HepG2 (cell line): ENCODE results near the gene RAB40C. TPM values are rescaled to one million over a fixed set of nuclear protein-coding genes. Genes with fewer than 3 reads are reported as not detected.

Experiments used
- ETV5 ChIP-seq: IDR thresholded peaks from 2 replicates; pipeline ENCODE4 v1.6.1; 2018; ENCODE audit warnings: missing biosample characterization, missing genetic modification reagents, inconsistent platforms, borderline replicate concordance
- HHEX ChIP-seq: IDR thresholded peaks from 2 replicates; pipeline ENCODE4 v1.6.1; 2016; ENCODE audit warnings: control low read depth
- HOXD1 ChIP-seq: sonication (generic); formaldehyde crosslinking; IDR thresholded peaks from 2 replicates; pipeline ENCODE4 v1.5.0; 2020; ENCODE audit warnings: missing genetic modification reagents
- JDP2 ChIP-seq: sonication (generic); formaldehyde crosslinking; IDR thresholded peaks from 2 replicates; pipeline ENCODE4 v1.8.1; 2022; ENCODE audit warnings: missing genetic modification reagents, borderline replicate concordance
- LRRFIP1 ChIP-seq: sonication (generic); formaldehyde crosslinking; conservative IDR thresholded peaks from 2 replicates; pipeline ENCODE4 v1.4.0; 2020; ENCODE audit warnings: missing genetic modification reagents
- RFXAP ChIP-seq: sonication (generic); formaldehyde crosslinking; IDR thresholded peaks from 2 replicates; pipeline ENCODE4 v1.4.0; 2020; ENCODE audit warnings: missing genetic modification reagents, borderline replicate concordance
- ZFY ChIP-seq: sonication (generic); formaldehyde crosslinking; IDR thresholded peaks from 2 replicates; pipeline ENCODE4 v1.4.0; 2020; ENCODE audit warnings: missing genetic modification reagents
- ZMAT3 ChIP-seq: sonication (generic); formaldehyde crosslinking; conservative IDR thresholded peaks from 2 replicates; pipeline ENCODE4 v1.7.0; 2021; ENCODE audit warnings: missing genetic modification reagents
- ZNF142 ChIP-seq: sonication (generic); formaldehyde crosslinking; IDR thresholded peaks from 2 replicates; pipeline ENCODE4 v1.4.0; 2020; ENCODE audit warnings: missing genetic modification reagents
- ZNF333 ChIP-seq: sonication (generic); formaldehyde crosslinking; IDR thresholded peaks from 2 replicates; pipeline ENCODE4 v1.4.0; 2020; ENCODE audit warnings: mild to moderate bottlenecking, missing genetic modification reagents, borderline replicate concordance
- ZNF746 ChIP-seq: sonication (generic); formaldehyde crosslinking; IDR thresholded peaks from 2 replicates; pipeline ENCODE4 v1.8.0; 2022; ENCODE audit warnings: mild to moderate bottlenecking, missing genetic modification reagents
- polyA plus RNA-seq, 8 experiments: library from polyadenylated mRNA; depleted of rRNA in 3 of 8; stranded (reverse) in 7 of 8; unstranded in 1 of 8; fragments of >200 nt; fragmentation: Illumina TruSeq in 4 of 8; extraction: Trizol in 4 of 8; gene quantifications; 2 replicates each; pipeline versions ENCODE4 v1.2.1 to v1.2.3, GENCODE V29; 2011 to 2016; ENCODE audit warnings: low read depth in 4 of 8, missing spikeins in 1 of 8, mixed read lengths in 1 of 8; ENCODE audit not compliant: insufficient read depth in 1 of 8
- total RNA-seq, 5 experiments: library from RNA; depleted of rRNA; stranded (reverse); fragments of >200 nt; fragmentation: Illumina TruSeq; extraction: Trizol; gene quantifications; 2 replicates each; pipeline ENCODE4 v1.2.3, GENCODE V29; 2016; ENCODE audit warnings: low read depth in 1 of 5
- TF ChIP-seq, protein P1 (sequence below): sonication (generic); formaldehyde crosslinking; IDR thresholded peaks from 2 replicates; pipeline ENCODE4 v1.4.0; 2020; ENCODE audit warnings: missing genetic modification reagents, borderline replicate concordance
- TF ChIP-seq, protein P2 (sequence below): sonication (generic); formaldehyde crosslinking; IDR thresholded peaks from 2 replicates; pipeline ENCODE4 v1.5.0; 2020; ENCODE audit warnings: missing genetic modification reagents, mild to moderate bottlenecking, borderline replicate concordance

The RAB40C gene
- total and polyA plus RNA-seq, 2 of the 13 experiments (the other 11 are each of a cell fraction or from before 2014, with no cell fraction given): 7.7 to 11.5 TPM

GRCh38 chr16:667780-668518 lies 78.1 kb downstream of the RAB40C start, which contains the start of gene RHOT2 (continued):
- TF ChIP-seq ZNF142 (CRISPR knock-in tag) (0 out of 2 replicates have a peak, but pooled peaks have one; percentile 54), JDP2 (CRISPR knock-in tag) (no peak; the same call in 1 of the 2 replicates), HHEX (CRISPR knock-in tag) (no peak), LRRFIP1 (CRISPR knock-in tag) (no peak), ETV5 (CRISPR knock-in tag) (peak; percentile 78), ZNF746 (CRISPR knock-in tag) (peak; percentile 82; the same call in 1 of the 2 replicates), RFXAP (CRISPR knock-in tag) (peak; percentile 92; the same call in 1 of the 2 replicates), ZMAT3 (CRISPR knock-in tag) (peak; percentile 78; the same call in 1 of the 2 replicates), ZFY (CRISPR knock-in tag) (peak; percentile 91), ZNF333 (CRISPR knock-in tag) (no peak), HOXD1 (CRISPR knock-in tag) (peak; percentile 20; the same call in 1 of the 2 replicates)
- TF ChIP-seq, protein P1, sequence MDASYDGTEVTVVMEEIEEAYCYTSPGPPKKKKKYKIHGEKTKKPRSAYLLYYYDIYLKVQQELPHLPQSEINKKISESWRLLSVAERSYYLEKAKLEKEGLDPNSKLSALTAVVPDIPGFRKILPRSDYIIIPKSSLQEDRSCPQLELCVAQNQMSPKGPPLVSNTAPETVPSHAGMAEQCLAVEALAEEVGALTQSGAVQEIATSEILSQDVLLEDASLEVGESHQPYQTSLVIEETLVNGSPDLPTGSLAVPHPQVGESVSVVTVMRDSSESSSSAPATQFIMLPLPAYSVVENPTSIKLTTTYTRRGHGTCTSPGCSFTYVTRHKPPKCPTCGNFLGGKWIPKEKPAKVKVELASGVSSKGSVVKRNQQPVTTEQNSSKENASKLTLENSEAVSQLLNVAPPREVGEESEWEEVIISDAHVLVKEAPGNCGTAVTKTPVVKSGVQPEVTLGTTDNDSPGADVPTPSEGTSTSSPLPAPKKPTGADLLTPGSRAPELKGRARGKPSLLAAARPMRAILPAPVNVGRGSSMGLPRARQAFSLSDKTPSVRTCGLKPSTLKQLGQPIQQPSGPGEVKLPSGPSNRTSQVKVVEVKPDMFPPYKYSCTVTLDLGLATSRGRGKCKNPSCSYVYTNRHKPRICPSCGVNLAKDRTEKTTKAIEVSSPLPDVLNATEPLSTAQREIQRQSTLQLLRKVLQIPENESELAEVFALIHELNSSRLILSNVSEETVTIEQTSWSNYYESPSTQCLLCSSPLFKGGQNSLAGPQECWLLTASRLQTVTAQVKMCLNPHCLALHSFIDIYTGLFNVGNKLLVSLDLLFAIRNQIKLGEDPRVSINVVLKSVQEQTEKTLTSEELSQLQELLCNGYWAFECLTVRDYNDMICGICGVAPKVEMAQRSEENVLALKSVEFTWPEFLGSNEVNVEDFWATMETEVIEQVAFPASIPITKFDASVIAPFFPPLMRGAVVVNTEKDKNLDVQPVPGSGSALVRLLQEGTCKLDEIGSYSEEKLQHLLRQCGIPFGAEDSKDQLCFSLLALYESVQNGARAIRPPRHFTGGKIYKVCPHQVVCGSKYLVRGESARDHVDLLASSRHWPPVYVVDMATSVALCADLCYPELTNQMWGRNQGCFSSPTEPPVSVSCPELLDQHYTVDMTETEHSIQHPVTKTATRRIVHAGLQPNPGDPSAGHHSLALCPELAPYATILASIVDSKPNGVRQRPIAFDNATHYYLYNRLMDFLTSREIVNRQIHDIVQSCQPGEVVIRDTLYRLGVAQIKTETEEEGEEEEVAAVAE (CRISPR knock-in tag): no peak
- TF ChIP-seq, protein P2, sequence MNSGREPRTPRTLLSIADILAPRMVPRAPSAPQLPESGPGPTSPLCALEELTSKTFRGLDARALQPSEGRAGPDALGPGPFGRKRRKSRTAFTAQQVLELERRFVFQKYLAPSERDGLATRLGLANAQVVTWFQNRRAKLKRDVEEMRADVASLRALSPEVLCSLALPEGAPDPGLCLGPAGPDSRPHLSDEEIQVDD (CRISPR knock-in tag): 0 out of 2 replicates have a peak, but pooled peaks have one; percentile 29
